Smooth muscle cell (in vitro differentiated cells): Measurements from ENCODE around the gene HERPUD1. TPM values are rescaled to one million over a fixed set of nuclear protein-coding genes. Genes with fewer than 3 reads are reported as not detected.

Experiments used
- DNase-seq: peaks from one replicate; lab custom pipeline; 2025; ENCODE audit not compliant: unreplicated experiment; lab: John Stamatoyannopoulos, UW
- H2AFZ ChIP-seq: fragments of 200-600 bp; sonication (generic); 2 replicates; pipeline ENCODE4 v1.6.0; 2016; ENCODE audit warnings: antibody characterized with exemption, low read depth, mild to moderate bottlenecking
- H3F3A ChIP-seq: fragments of 200-600 bp; sonication (generic); 2 replicates; pipeline ENCODE4 v1.6.0; 2017; ENCODE audit warnings: antibody characterized with exemption, low read depth
- H3K27ac ChIP-seq: fragments of 200-600 bp; sonication (generic); 2 replicates; pipeline ENCODE4 v1.5.1; 2016; ENCODE audit warnings: low read depth, mild to moderate bottlenecking
- H3K27me3 ChIP-seq: fragments of 200-600 bp; sonication (generic); 2 replicates; pipeline ENCODE4 v1.6.1; 2016; ENCODE audit warnings: low read depth, mild to moderate bottlenecking
- H3K36me3 ChIP-seq: fragments of 200-600 bp; sonication (generic); 2 replicates; pipeline ENCODE4 v1.5.1; 2016; ENCODE audit warnings: low read depth
- H3K4me1 ChIP-seq: fragments of 200-600 bp; sonication (generic); 2 replicates; pipeline ENCODE4 v1.5.1; 2016; ENCODE audit warnings: low read depth
- H3K4me2 ChIP-seq: fragments of 200-600 bp; sonication (generic); 2 replicates; pipeline ENCODE4 v1.6.0; 2016; ENCODE audit warnings: mild to moderate bottlenecking
- H3K4me3 ChIP-seq: fragments of 200-600 bp; sonication (generic); 2 replicates; pipeline ENCODE4 v1.5.1; 2016; ENCODE audit warnings: mild to moderate bottlenecking
- H3K79me2 ChIP-seq: fragments of 200-600 bp; sonication (generic); 2 replicates; pipeline ENCODE4 v1.6.0; 2016; ENCODE audit warnings: low read depth, mild to moderate bottlenecking
- H3K9ac ChIP-seq: fragments of 200-600 bp; sonication (generic); 2 replicates; pipeline ENCODE4 v1.6.0; 2016; ENCODE audit warnings: low read depth
- H3K9me3 ChIP-seq: fragments of 200-600 bp; sonication (generic); replicated peaks from 2 replicates; pipeline ENCODE4 v1.5.1; 2016; ENCODE audit warnings: low read depth
- H4K20me1 ChIP-seq: fragments of 200-600 bp; sonication (generic); 2 replicates; pipeline ENCODE4 v1.6.0; 2016; ENCODE audit warnings: low read depth
- CTCF ChIP-seq: fragments of 200-600 bp; sonication (generic); IDR thresholded peaks from 2 replicates; pipeline ENCODE4 v1.5.1; 2017; ENCODE audit warnings: borderline replicate concordance, mild to moderate bottlenecking, antibody characterized with exemption; ENCODE audit not compliant: insufficient read depth, poor library complexity, severe bottlenecking
- WGBS: methylation state at CpG from one replicate; pipeline ENCODE4 v1.1.7; 2016; ENCODE audit warnings: low lambda C conversion rate; 5-methylcytosine and 5-hydroxymethylcytosine counted together
- polyA plus RNA-seq: library from polyadenylated mRNA; unstranded; fragments of >200 nt; fragmentation: Nextera tagmentation; extraction: Ambion mirVana; gene quantifications from 2 replicates; pipeline ENCODE4 v1.2.1, GENCODE V29; 2016
- total RNA-seq: library from RNA; depleted of rRNA; stranded (reverse); fragments of >200 nt; gene quantifications from 2 replicates; pipeline ENCODE4 v1.2.3, GENCODE V29; 2014

The HERPUD1 gene
- total and polyA plus RNA-seq, 2 experiments from 2014 or later: 253 to 291 TPM

GRCh38 chr16:56921571-56921970 is 10.4 kb upstream of the HERPUD1 start:
- Histone ChIP-seq H3K4me1 (no peaks in the 10 kb centered on the region), H3K9ac (no peak overlapping the region), H4K20me1 (no peaks in the 10 kb centered on the region), H3F3A (peaks cover 3% of the 10 kb centered on the region), H3K79me2 (no peaks in the 10 kb centered on the region), H3K4me3 (no peak overlapping the region), H3K36me3 (no peaks in the 10 kb centered on the region), H3K9me3 (no peaks in the 10 kb centered on the region), H3K4me2 (no peak overlapping the region), H3K27ac (no peak overlapping the region), H3K27me3 (no peaks in the 10 kb centered on the region), H2AFZ (no peak overlapping the region)
- no peak for DNase-seq
- no peak for TF ChIP-seq CTCF
- 76% methylated on average over 4 of the region's 4 CpGs for WGBS

GRCh38 chr16:56923481-56924091 is 8.4 kb upstream of the HERPUD1 start:
- Histone ChIP-seq H3K27ac (no peak overlapping the region), H2AFZ (no peak overlapping the region), H3K4me3 (no peak overlapping the region), H3K27me3 (no peaks in the 10 kb centered on the region), H3K9ac (no peak overlapping the region), H3F3A (peaks cover 3% of the 10 kb centered on the region), H3K9me3 (no peaks in the 10 kb centered on the region), H3K4me1 (no peaks in the 10 kb centered on the region), H3K36me3 (no peaks in the 10 kb centered on the region), H3K4me2 (no peak overlapping the region), H3K79me2 (no peaks in the 10 kb centered on the region), H4K20me1 (no peaks in the 10 kb centered on the region)
- no peak for TF ChIP-seq CTCF
- DNase-seq: no peak
- 47% methylated on average over 9 of the region's 9 CpGs for WGBS

- Histone ChIP-seq H3K27ac (no peak overlapping the region), H3K27me3 (no peaks in the 10 kb centered on the region), H3K9ac (no peak overlapping the region), H3K79me2 (peaks cover 5% of the 10 kb centered on the region), H3K4me1 (peaks cover 7% of the 10 kb centered on the region), H3K9me3 (no peaks in the 10 kb centered on the region), H4K20me1 (peaks cover 3% of the 10 kb centered on the region), H2AFZ (no peak overlapping the region), H3K4me2 (no peak overlapping the region), H3F3A (peaks cover 3% of the 10 kb centered on the region), H3K36me3 (no peaks in the 10 kb centered on the region), H3K4me3 (no peak overlapping the region)
- WGBS: 71% methylated on average over 2 of the region's 2 CpGs
- no peak for TF ChIP-seq CTCF
- DNase-seq: no peak
These were observed 4.5 kb upstream of the HERPUD1 start for GRCh38 chr16:56927471-56927870.

GRCh38 chr16:56929639-56930038 is 2.3 kb upstream of the HERPUD1 start:
- Histone ChIP-seq H3K9me3 (no peaks in the 10 kb centered on the region), H2AFZ (no peak overlapping the region), H3K4me2 (no peak overlapping the region), H4K20me1 (peaks cover 25% of the 10 kb centered on the region), H3K79me2 (peaks cover 25% of the 10 kb centered on the region), H3K27me3 (no peaks in the 10 kb centered on the region), H3K9ac (no peak overlapping the region), H3K27ac (no peak overlapping the region), H3K4me1 (peaks cover 21% of the 10 kb centered on the region), H3F3A (no peaks in the 10 kb centered on the region), H3K4me3 (no peak overlapping the region), H3K36me3 (no peaks in the 10 kb centered on the region)
- WGBS: 93% methylated on average over 4 of the region's 4 CpGs
- DNase-seq: no peak
- TF ChIP-seq CTCF: no peak
